NCI-H446 treated with DMSO at 0.1 percent for 48 hours (cell line): ENCODE data around the gene PTPRE.

Experiments used
- DNase-seq: peaks from one replicate; lab custom pipeline; 2025; lab: John Stamatoyannopoulos, UW

PTPRE gene

GRCh38 chr10:128000471-128001362 is 93.8 kb downstream of the PTPRE start:
- DNase-seq: no peak

- no peak for DNase-seq
These were observed 94.5 kb downstream of the PTPRE start for GRCh38 chr10:128001363-128001745.

- no peak for DNase-seq
These were observed 94.9 kb downstream of the PTPRE start for GRCh38 chr10:128001849-128002248.

GRCh38 chr10:128003521-128003920 is 96.6 kb downstream of the PTPRE start:
- no peak for DNase-seq

- DNase-seq: no peak
These were observed 99.0 kb downstream of the PTPRE start for GRCh38 chr10:128005858-128006257.

- DNase-seq: no peak
These were observed 100.2 kb downstream of the PTPRE start for GRCh38 chr10:128007056-128007455.

- no peak for DNase-seq
These were observed 101.1 kb downstream of the PTPRE start for GRCh38 chr10:128007971-128008370.

- DNase-seq: no peak
These were observed 101.8 kb downstream of the PTPRE start for GRCh38 chr10:128008521-128009250.

- no peak for DNase-seq
These were observed 102.6 kb downstream of the PTPRE start for GRCh38 chr10:128009372-128010126.

- no peak for DNase-seq
These were observed 104.4 kb downstream of the PTPRE start for GRCh38 chr10:128011059-128011979.

- DNase-seq: no peak
These were observed 106.7 kb downstream of the PTPRE start for GRCh38 chr10:128013626-128014025.

- no peak for DNase-seq
These were observed 107.3 kb downstream of the PTPRE start for GRCh38 chr10:128014236-128014635.

- no peak for DNase-seq
These were observed 109.6 kb downstream of the PTPRE start for GRCh38 chr10:128016423-128017060.

GRCh38 chr10:128017822-128018221 is 110.9 kb downstream of the PTPRE start:
- DNase-seq: no peak

- DNase-seq: no peak
These were observed 111.3 kb downstream of the PTPRE start for GRCh38 chr10:128018236-128018635.

GRCh38 chr10:128018691-128019090 is 111.8 kb downstream of the PTPRE start:
- no peak for DNase-seq

- DNase-seq: no peak
These were observed 115.6 kb downstream of the PTPRE start for GRCh38 chr10:128022261-128023196.

- no peak for DNase-seq
These were observed 117.5 kb downstream of the PTPRE start for GRCh38 chr10:128024426-128024825.

- no peak for DNase-seq
These were observed 118.5 kb downstream of the PTPRE start for GRCh38 chr10:128025437-128025836.

- DNase-seq: no peak
These were observed 119.0 kb downstream of the PTPRE start for GRCh38 chr10:128025951-128026350.
